Stimulated activated CD4-positive, alpha-beta T cell treated with anti-CD3 and anti-CD28 coated beads, Interleukin-15, amount 100 ng/mL, for 1 hour (primary cell): ENCODE data around the gene FAM83C.
"Not testable (repeated sequence)": the region's sequence is repeated elsewhere in the genome, so short reads cannot be mapped to it uniquely, and the experiment has no call there.

Source experiments
- DNase-seq, 2 donors: peaks; one replicate each; pipeline ENCODE4 v3.0.0-alpha.2; 2020; ENCODE audit warnings: low read depth in 1 of 2, low spot score in 1 of 2

FAM83C gene

GRCh38 chr20:35267092-35267491 is 25.1 kb downstream of the FAM83C start:
- no peak for DNase-seq

GRCh38 chr20:35264755-35265154 is 27.5 kb downstream of the FAM83C start:
- no peak for DNase-seq

GRCh38 chr20:35263532-35264341 is 28.5 kb downstream of the FAM83C start:
- DNase-seq = no peak

GRCh38 chr20:35262731-35263531 is 29.3 kb downstream of the FAM83C start:
- not testable (repeated sequence) for DNase-seq

GRCh38 chr20:35262321-35262720 is 29.9 kb downstream of the FAM83C start:
- not testable (repeated sequence) for DNase-seq

- DNase-seq = no peak
These were observed 31.8 kb downstream of the FAM83C start for GRCh38 chr20:35260426-35260825.

- DNase-seq = no peak
These were observed 34.9 kb downstream of the FAM83C start for GRCh38 chr20:35257175-35257909.

GRCh38 chr20:35254448-35254999 is 37.7 kb downstream of the FAM83C start:
- DNase-seq = no peak

GRCh38 chr20:35253010-35253409 is 39.2 kb downstream of the FAM83C start:
- DNase-seq = no peak

GRCh38 chr20:35252598-35252997 is 39.6 kb downstream of the FAM83C start:
- DNase-seq = not testable (repeated sequence)

GRCh38 chr20:35252037-35252461 is 40.2 kb downstream of the FAM83C start:
- DNase-seq = no peak

GRCh38 chr20:35251613-35251940 is 40.6 kb downstream of the FAM83C start:
- no peak for DNase-seq

GRCh38 chr20:35248641-35249475 is 43.4 kb downstream of the FAM83C start:
- no peak for DNase-seq

- DNase-seq = no peak
These were observed 45.5 kb downstream of the FAM83C start for GRCh38 chr20:35246723-35247122.

GRCh38 chr20:35243986-35244385 is 48.2 kb downstream of the FAM83C start:
- no peak for DNase-seq

- DNase-seq = no peak
These were observed 48.9 kb downstream of the FAM83C start for GRCh38 chr20:35243317-35243716.

GRCh38 chr20:35240811-35241293 is 51.4 kb downstream of the FAM83C start:
- no peak for DNase-seq

GRCh38 chr20:35240083-35240810 is 52.0 kb downstream of the FAM83C start:
- no peak for DNase-seq

GRCh38 chr20:35238735-35239134 is 53.5 kb downstream of the FAM83C start:
- DNase-seq = no peak

- no peak for DNase-seq
These were observed 54.1 kb downstream of the FAM83C start for GRCh38 chr20:35238170-35238569.
